Testis (tissue), 2 donors: Measurements from ENCODE around the gene ENO1.

Source experiments
- CTCF ChIP-seq, 3 experiments: fragments of 450-650 bp in 2 of 3; fragments of 200-600 bp in 1 of 3; sonication (generic) in 1 of 3; IDR thresholded peaks; one replicate each; pipeline ENCODE4 v1.5.1; 2016 to 2019; ENCODE audit warnings: antibody characterized with exemption in 3 of 3, mild to moderate bottlenecking in 2 of 3, moderate library complexity in 1 of 3
- POLR2A ChIP-seq: fragments of 450-650 bp; IDR thresholded peaks from one replicate; pipeline ENCODE4 v1.6.1; 2017; ENCODE audit warnings: antibody characterized with exemption, mild to moderate bottlenecking, moderate library complexity

DNA sequence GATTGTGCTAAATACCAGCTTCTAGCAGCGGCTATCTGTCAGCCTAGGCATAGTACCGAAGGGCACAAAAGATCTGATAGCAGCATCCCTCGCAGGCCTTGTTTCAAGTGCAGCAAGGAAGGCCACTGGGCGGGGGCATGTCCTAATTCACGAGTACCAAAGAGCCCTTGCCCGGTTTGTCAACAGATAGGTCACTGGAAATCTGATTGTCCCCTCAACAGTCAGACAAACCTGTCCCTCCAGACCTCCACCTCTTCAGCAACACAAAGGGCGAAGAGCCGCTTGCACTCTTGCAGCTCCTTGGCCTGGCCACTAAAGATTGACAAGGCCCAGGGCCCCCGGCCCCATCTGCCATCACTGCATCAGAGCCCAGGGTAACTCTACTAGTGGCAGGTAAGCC is 44.5 kb upstream of the ENO1 start:
- no peak for TF ChIP-seq CTCF (IDR thresholded peaks at IDR 0.05)
- no peak for TF ChIP-seq POLR2A
